Fibroblast of skin of back (primary cell): Measurements from ENCODE around the gene RSKR.
"Not testable (repeated sequence)": the region's sequence is repeated elsewhere in the genome, so short reads cannot be mapped to it uniquely, and the experiment has no call there.

Experiments
- DNase-seq: peaks from one replicate; pipeline ENCODE4 v3.0.0-alpha.2; 2013

The RSKR gene

GRCh38 chr17:28577466-28577824 lies 36.5 kb downstream of the RSKR start:
- DNase-seq = no peak

DNA sequence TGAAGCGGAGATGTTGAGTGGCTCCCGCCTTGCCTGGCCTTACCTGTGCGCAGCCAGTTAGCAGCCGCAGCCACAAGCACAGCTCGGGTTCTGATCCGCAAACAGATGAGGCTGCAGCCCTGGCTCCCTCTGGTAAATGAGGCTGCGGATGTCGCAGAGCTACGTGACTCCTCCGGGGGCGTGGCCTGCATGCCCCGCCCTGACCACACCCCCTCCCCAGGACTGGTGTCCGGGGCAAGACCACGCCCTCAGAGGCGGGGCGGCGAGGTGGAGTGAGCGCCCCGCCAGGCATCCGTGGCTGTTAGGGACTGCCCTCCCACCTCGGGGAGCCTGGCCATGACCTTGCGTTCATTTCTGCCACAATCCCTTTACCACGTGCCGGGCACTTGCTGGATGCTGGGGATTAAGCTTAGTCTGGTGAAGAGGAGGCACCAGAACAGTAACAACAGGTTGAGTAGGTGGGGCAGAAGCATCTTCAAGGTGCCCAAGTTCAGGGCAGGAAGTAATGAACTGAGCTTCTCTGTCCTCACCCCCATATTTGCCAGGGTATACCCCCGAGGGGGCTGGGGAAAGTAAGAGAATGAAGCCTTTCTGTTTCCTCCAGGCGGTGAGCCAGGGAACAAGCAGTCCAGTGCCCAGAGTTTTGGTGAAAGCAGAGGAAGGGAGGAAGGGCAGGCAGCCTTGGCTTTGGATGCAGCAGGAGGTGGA lies 37.1 kb downstream of the RSKR start, which contains the start of gene ALDOC:
ALDOC (minus strand) TSS at position 138 of the 708 bp plus-strand sequence. CDS start 1,363 bp downstream, outside the sequence.
- peak; percentile 90 for DNase-seq

GRCh38 chr17:28576016-28576415 lies 38.0 kb downstream of the RSKR start:
- not testable (repeated sequence) for DNase-seq

DNA sequence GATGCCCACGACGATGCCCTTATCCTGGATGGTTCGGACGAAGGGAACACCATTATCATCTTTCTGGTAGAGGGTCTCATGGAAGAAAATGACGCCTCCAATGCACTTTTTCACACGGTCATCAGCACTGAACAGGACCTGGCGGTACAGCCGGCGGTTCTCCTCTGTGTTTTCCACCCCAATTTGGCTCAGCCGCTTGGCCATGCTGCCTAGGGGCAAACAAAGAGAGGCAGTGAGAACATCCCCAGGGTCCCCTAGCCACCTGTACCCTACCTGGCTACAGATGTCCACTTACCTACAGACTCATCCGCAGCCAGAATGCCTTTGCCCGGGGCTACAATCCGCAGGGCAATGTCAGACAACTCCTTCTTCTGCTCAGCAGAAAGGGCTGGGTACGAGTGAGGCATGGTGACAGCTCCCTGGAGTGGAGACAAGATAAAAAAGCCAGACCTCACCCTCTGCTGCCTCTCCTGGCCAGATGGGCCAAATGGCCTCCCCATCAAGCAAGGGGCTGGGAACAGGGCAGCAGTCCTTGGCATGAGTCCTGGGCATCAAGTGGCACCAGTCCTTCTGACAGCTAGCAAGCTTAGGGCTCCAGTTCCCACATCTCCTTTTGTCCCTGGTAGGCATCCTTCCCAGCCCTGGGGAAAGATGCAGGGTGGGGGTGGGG lies 38.7 kb downstream of the RSKR start:
- DNase-seq = no peak

DNA sequence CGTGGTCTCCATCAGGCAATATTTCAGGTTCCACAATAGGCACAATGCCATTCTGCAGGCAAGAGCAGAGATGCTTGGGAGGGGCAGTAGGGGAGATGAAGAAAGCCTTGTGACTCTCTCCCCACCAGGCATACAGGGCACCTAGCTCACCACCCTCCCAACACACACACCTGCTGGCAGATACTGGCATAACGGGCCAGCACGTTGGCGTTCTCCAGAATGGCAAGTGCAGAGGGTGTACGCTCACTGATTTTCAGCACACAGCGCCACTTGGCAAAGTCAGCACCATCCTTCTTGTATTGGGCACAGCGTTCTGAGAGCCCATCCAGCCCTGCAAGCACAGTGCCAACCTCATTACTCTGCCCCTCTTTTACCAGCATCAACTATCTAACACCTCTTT lies 39.5 kb downstream of the RSKR start:
- DNase-seq = no peak

DNA sequence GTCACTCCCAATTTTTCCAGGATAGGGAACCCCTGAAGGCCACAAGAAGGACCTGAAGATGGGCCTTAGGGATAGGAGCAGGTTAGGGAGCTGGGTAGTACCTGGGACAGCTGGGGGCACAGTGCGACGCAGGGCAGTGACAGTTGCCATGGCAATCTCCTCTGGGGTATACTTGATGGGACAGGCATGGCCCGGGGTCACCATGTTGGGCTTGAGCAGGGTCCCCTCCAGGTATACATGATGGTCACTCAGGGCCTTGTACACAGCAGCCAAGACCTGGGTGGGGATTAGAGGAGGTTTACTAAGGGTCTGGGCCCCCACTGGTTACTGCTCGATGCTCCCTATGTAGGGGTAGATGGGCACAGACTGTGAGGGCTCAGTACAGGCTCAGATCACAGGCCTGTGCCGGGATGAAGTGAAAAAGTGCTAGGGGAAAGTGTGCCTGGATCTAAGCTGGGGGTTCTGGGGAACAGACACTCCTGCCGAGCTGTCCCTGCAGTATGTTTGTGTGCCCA lies 40.0 kb downstream of the RSKR start:
- no peak for DNase-seq

DNA sequence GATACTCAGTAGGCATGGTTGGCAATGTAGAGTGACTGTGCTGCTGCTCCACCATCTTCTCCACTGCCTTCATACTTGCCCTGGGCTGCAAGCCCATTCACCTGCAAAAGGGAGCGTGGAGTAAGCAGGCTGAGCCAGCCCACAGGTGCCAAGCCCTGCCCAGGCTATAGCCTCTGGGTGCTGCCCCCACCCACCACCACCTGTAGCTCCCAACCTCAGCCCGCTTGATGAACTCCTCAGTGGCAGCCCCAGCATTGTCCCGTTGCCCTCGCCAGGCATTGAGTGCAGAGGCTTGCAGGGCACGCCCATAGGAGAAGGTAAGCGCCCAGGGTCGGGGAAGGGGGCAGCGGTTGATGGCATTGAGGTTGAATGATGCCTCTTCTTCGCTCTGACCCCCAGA lies 40.5 kb downstream of the RSKR start:
- DNase-seq = no peak

DNA sequence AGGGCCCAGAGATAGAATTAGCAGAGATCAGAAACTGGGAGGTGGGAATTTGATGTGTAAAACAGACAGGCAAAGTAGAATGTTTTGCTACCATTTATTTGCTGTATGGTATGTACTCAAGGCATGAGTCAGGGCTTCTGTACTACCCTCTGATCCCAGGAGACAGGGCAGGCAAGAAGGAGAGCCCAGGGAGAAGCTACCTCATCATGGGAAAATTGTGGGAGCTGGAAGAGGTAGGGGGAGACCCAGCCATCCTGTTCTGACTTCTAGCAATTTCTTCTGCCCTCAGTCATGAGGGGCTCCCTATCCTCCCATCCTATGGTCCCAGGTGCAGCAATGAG lies 41.0 kb downstream of the RSKR start:
- peak; percentile 58 for DNase-seq

DNA sequence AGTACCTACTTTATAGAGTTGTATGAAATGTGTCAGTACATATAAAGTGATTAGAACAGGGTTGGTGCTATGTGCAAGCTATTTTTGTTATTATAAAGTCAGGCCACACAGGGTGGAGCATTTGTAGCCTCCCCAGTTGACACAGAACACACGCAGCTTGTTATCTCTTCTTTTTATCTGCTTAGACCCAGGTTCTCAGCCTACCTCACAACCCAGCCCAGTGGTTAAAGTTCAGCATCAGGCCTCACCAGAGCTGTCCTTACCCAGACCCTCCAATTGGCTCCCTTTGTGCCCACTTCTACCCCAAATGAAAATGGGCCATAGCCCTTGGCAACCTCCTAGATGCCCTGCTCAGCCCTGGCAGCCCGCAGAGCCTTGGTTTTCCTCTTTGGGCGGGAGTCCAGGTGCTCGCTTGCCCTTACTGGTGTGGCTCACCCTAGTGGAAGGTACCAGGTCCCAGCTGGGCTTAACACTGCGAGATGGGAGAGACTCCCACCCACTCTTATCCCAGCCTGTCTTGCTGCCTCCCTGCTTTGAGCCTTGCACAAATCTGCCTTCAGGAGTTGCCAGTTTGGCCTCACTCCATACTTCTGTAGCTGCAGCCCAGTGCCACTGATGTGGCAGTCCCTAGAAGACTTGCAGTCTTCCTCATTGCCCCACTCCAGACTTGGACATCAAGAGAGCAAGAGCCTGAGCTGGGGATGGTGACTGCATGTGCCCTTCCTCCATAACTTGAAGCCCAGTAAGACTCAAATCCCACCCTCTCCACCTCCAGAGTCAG lies 41.5 kb downstream of the RSKR start:
- DNase-seq = no peak

DNA sequence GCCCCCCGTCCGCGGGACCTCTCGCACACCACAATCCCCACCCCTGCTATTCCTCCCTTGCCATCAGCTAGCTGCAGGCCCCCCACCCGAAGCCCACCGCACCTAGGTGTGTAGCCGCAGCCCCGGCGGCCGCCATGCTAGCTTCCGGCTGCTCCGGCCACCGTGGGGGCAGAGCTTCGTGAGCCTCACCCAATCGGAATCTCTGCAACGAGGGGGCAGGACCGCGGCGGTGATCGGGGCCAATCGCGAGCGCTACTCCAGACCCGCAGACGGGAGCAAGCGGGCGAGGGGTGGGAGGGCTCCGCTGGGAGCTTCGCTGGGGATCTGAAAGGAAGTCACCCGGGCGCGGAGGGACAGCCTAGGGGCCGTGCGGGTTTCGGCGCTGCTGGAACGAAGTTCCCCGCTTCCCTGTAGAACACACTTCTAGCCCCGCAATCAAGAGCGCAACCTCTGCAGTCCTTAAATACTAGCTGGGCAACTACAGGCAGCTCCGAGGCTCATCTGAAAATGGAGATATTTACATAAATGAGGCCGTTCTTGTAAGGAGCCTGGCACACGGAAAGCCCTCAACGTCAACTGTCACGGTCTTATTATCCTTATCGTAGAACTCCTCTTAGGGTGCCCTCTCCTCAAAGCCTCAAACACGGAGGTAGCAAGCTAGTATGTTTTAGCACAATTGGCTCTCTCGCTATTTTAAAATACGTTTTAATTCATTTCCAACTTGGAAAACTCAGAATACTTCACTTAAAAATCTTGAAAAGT lies 42.4 kb downstream of the RSKR start, which contains the start of gene PIGS:
PIGS (minus strand) TSS at position 164 of the 762 bp plus-strand sequence; CDS start at position 136, 28 bp downstream.
- DNase-seq = peak; percentile 93

DNA sequence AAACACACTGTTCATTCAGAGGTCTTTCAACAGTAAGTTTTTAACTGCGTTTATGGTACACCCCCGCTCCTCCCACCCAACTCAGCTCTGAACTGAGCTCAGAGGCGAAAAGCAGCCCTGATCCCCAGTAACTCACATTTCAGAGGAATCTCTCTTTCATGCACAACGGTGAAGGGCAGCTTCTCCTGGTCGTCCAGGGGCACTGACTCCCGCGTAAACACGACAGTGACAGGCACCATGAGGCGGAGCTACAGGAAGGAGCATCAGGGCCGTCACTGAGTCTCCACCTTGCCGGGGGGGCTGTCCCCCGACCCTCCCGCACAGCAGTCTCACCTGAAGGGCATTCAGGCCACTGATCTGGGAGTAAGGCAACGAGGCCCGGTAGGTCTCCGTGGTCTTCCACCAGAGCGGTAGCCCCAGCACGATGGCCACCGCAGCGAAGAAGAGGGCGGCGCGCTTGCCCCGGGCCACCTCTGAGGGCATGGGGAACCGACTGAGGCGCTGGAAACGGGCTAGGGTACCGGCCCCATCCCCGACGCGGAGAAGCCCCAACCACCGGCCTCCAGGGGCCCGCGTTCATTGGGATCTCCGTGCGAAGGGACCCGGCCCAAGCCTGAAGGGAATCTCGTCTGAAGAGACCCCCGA lies 43.1 kb downstream of the RSKR start:
- DNase-seq = no peak

DNA sequence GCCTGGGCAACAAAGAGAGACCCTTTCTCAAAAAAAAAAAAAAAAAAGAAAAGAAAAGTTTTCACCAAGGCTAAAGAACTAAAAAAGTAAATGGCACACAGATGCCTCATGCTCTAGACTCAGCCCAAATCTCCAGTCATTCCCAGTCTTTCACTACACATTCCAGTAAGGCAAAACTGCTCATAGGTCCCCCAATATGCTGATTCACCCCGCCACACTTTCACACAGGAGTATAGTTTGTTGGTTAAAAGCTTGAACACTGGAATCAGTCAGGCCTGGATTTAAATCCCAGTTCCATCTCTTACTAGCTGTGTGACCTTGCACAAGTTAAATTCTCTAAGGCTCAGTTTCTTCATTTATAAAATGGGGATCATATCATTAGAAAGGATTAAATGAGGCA lies 44.5 kb downstream of the RSKR start:
- DNase-seq = no peak

GRCh38 chr17:28567604-28568003 lies 46.4 kb downstream of the RSKR start:
- DNase-seq = no peak

- peak; percentile 83 for DNase-seq
Measured at GRCh38 chr17:28563475-28563874, 50.5 kb downstream of the RSKR start.
